HG02678 (cell line): Measurements from ENCODE around the gene CPB2.

Source experiments
- ATAC-seq: cut with Tn5 transposase; IDR thresholded peaks from one replicate; pipeline ENCODE4 v1.9.1; 2021; ENCODE audit warnings: mild to moderate bottlenecking, moderate library complexity; ENCODE audit not compliant: unreplicated experiment

CPB2 gene, protein sequence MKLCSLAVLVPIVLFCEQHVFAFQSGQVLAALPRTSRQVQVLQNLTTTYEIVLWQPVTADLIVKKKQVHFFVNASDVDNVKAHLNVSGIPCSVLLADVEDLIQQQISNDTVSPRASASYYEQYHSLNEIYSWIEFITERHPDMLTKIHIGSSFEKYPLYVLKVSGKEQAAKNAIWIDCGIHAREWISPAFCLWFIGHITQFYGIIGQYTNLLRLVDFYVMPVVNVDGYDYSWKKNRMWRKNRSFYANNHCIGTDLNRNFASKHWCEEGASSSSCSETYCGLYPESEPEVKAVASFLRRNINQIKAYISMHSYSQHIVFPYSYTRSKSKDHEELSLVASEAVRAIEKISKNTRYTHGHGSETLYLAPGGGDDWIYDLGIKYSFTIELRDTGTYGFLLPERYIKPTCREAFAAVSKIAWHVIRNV

DNA sequence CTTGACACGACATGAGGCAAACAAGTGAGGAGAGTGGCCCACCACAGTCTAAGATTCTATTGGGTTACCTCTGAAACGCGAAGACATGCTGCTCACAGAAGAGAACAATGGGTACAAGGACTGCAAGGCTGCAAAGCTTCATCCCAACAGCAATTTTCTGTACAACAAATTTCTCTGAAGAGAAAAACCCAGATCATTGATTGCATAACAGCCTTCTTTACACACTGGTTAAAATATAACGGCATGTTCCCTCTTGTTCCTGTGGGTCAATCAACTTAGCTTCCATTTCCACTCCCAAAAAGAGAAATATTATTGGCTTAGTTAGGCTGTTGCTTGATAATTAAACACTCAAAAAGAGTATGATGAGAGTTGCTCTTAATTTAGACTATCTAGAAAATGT lies at the start of gene CPB2:
Gene CPB2 (minus strand): TSS at position 166 of the 400 bp plus-strand sequence. CDS start 24 bp downstream, at position 142.
- ATAC-seq: no peak

DNA sequence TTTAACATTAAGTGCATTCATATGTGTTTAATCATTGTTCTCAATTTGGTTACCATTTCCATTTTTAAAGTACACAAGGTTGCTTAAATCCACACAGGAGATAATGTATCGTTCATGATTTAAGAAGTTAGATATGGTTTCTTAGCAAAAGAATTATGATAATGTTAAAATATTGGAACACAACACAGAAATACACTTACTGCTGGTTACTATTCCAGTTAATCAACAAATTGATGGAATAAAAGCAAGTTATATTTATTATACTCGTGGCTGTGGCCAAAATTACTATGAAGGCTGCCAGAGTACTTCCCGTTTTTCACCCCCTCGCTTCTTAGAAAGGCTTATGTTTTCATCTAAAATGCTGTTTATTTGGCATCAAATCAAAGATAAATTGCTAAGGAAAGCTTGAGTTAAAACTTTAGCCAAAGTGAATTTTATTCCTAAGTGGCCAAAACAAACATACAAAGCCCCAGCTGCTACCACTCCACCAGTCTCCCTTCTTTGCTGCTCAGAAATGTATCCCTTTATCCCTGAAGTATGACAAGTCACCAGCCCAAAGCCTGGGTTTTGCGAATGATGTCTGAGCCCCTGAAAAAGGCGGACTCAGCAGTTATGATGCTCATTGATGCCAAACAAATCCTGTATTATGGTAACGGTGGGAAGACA lies 49.4 kb upstream of the CPB2 start:
- ATAC-seq: no peak

DNA sequence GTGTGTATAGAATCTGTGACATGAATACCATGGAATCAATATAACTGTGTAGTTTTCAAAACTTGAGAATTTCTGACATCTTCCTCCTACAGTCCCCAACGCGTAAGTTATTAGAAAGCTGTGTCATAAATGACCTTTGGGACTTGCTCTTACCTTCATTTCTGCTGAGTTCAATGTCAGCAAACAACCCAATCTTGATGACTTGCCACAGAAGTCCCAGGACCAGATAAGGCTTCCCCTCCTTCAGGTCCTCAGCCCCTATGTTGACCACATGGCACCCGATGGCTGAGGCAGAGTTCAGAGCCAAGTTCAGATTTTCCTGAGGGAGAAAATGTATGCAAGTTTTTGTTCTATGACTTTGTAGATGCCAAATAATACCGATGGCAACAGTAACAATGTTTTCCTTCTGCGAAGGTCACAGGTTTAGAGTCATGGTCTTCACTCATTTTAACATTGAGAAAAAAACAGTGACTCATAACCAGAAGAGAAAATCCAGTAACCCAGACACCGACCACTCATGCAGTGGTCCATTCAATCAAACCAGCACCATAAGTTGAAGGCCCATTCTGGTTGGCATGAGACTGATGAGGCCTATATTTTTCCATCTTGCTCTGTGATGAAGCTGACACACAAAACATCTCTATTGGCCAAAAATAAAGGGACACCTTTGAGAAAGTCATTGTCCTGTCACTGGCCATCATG lies 47.9 kb upstream of the CPB2 start:
- ATAC-seq: no peak

DNA sequence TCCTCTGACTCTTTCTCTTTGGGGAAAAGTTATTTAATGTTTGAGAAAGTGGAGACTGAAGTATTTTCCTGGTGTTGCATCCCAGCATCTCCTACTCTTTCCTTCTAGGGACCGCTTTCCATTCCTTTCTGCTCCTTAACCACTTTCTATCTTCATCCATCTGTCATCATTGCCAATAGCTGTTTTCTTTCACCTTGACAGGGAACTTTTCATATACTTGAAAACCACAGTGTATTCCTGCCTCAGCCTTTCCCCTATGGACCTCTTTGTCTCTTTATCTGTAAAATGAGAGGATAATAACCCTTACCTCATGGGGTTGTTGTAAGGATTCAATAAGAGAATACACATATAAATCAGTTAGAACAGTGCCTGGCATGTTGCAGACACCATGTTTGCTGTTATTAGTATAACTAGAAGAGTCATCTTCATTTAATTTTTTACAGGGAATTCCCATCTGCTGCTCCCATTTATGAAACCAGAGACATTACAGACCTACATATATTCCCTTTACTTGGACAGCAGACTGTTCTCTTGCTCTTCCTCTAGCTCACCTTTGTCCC lies 45.4 kb upstream of the CPB2 start:
- no peak for ATAC-seq

DNA sequence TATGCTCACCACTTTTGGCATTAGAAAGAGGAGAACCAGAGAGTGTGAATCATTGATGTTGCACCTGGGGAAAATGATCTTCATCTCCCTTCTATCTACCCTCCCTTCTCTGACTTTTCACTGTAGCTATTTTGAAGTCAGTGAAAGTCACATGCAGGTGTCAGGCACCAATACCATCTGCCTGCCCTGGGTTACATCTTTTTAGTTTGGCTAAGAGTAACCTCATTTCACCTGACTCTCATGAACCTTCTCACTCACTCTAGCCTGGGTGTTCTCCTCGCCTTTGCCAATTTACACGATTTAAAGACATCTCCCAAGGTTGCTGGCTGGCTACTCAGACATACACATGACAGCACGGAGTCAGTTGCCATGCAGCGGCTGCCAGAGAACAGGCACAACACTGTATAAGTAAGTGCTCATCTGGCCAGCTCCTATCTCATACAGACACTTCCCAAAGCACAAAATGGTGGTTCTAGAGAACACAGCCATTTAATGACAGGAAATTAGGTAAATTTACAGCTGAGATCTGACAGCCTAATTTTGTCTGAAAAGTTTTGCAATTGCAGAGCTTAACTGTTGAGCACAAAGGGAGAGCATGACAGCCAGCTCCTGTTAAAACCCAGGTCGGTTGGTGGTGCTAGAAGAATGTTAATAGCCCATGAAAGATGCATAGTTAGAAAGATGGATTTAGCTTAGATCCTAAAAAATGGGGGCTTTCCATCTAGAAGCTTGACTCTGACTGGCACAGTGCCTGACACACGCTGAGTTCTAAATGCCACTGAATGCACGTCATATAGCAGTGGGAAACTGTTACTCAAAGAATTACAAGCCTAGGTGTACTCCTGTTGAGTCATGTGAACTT lies 44.7 kb upstream of the CPB2 start:
- ATAC-seq: peak; percentile 47

DNA sequence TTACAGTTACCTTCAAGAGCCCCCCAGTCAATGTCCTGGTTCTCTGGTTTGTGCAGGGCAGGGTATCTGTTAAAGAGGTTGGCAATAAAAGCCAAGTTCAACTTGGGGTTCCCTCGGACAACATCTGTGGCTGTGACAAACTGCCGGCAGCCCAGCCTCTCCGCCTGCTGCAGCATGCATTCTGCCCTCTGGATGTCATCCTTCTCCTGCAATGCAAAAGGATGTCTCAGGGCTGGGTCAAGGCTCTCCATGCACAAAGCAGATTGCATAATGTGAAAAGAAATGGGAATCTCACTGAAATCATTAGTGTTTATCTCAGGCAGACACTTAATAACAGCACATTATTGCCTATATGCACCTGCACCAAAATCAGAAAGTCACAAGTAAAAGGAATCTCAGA lies 42.1 kb upstream of the CPB2 start:
- no peak for ATAC-seq

DNA sequence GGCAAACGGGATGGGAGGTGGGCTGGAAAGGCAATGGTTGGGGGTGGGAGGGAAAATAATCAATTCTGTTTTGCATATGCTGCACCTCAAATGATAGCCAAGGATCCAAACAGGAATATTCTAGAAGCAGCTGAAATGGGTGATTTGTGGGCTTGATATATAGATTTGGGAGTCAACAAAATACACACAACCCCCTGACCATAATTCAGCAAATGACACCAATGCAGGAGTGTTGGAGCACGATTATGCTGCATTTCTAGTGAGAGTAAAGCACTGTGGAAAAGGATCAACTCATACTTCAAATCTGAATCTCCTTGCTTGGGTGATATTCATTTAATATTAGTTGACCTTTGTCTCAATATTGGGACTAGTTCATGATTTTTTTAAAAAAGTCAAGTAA lies 41.1 kb upstream of the CPB2 start:
- ATAC-seq: no peak

DNA sequence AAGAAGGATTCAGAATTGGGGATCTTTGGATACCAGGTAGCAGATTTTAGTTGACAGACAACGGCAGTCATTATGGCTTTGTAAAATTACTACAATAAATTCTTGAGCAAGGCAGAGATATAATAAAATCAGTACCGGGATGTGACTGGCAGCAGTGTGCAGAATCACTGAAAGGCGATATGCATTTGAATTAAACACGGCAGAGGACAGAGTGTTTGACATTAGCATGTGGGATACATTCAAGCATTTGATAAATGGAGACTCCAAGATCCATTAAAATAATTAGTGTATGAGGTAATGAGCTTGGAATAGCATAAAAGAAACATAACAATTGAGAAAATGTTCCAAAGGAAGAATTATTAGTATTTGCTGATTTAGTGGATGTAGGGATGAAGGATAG lies 40.3 kb upstream of the CPB2 start:
- ATAC-seq: no peak

DNA sequence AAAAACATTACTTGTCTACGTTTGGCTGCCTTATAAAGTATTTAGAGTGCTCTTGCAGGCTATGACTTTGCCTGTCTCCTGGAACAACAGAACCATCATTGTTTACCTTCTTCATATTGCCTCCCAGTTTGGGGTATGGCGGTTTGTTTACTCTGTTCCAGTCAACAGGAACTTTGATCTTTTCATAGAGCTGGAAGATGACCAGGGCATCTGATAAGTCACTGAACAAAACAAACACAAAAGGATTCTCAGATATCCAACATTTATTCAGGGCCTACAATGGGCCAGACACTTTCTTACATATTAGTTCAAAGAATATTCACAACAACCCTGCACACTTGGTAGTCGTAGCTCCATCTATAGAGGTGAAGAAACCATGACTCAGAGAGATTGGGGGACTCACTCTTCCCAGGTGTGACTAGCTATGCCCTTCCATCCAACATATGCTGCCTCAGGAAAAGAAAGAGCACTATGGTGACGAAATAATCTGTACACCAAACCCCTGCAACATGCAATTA lies 38.4 kb upstream of the CPB2 start:
- no peak for ATAC-seq

DNA sequence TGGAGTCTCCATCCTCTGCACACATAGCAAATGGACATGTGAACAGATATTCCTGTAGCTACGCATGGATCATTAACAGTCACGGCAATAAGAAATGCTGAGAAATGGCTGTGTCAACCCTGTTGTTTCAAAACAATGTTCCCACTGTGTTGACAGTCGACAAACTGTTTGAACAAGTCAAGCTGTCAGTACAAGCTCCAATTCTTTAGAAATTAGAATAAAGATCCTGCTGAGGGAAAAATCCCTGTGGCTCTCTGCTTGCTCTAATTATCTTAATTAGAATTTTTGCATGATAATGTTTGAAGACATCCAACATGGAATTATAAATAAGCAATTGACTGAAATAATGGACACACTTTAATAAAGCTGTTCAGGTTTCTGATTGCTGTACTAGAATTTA lies 37.9 kb upstream of the CPB2 start:
- no peak for ATAC-seq

DNA sequence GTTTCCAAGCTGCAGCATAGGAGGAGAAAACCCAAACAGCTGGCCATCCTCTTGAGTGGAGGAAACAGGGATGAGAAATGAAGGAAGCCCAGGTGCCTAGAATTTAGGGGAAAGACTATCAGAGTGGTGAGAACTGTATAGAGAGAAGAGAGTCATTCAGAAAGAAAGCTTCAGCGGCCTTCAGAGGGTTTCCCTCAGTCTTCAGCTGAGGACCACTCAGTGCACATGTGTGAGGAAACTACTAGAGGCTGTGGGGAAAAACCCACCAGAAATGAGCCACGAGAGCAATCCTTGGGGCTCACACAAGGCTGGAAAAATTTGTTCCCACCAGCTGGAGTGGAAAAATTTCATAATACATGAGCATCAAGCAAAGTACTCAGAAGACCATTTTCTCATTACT lies 35.2 kb upstream of the CPB2 start:
- ATAC-seq: no peak

DNA sequence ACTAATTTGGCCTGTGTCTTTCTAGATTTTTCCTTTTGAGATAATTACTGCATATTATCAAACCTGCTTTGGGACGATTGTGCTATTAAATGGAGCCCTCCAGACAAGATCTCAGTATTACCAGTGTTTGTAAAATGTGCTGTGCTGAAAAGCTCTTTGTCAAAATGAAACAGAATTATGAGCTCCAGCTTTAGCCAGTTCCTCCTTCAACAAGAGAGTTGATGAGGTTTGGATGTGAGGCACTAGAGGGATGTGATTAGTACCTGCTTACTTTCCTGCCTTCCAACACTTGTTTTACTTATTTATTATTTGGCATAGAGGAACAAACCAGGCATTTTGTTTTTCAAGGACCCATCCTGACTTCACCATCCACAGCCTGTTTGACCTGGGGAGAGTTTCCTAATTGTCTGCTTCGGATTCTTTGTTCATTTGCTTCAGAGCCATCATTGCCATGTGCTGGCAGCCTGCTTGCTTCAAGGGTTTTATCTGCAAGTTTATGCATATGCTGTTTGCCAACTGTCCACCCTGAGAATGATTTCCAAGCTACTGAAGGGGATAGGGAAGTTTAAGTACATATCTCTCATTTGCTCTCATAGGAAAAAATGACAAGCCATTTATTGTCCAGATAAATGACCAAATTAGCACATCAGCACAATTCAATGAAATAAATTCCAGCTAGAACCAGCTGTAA lies 32.9 kb upstream of the CPB2 start:
- no peak for ATAC-seq

DNA sequence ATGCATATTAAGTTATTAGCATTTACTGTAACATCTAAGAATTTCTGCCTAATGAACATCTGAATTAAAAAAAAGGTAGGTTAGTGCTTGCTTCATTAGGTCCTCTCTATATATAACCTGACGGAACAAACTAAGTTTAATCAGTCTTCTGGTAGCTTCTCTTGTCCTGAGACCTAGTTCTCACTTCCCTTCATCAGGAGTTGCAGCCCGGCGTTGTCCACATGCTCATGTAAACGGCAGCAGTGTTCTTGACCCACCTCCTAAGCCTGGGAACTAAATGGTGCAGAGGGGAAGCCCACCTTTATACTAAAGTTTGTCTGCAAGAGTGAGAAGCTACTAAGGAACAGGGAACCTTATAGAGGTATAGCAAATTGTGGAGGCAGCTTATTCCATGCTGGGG lies 31.9 kb upstream of the CPB2 start:
- ATAC-seq: no peak

DNA sequence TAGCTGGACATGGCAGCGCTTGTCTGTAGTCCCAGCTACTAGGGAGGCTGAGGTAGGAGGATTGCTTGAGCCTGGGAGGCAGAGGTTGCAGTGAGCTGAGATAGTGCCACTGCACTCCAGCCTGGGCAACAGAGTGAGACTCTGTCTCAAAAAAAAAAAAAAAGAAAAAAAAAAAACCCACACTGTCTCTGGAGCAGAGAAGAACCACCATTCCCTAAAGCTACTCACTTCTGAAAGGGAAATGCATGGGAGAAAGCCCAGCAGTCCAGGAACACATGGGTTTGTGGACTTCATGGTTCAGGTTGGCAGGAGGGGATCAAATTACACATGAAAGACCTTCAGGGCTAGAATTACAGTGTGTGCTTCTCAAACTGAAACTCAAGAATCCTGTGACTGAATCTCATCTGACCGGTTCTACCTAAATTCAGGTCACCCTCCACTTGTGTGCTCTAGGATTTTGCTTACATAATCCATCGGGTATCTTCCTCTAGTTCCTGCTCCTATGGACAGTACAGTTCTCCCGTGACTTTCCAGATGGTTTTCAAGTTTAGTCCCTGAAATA lies 30.2 kb upstream of the CPB2 start:
- ATAC-seq: no peak

DNA sequence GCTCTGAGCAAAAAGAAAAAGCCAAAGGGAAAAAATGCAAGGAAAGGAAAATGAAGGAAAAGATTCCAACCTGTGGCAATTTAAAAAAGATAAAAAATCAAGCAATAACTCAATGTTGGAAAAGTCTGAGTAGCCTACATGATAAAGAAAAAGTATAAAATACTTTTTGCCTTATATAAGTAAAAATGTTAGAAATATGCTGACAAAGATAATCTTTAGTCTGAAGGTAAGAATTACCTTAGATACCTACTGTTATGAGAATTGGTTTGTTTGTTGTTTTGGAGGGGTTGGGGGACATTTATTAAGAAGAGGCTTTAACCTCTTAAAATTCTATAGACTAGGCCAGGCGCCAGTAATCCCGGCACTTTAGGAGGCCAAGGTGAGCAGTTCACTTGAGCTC lies 29.7 kb upstream of the CPB2 start:
- ATAC-seq: no peak

DNA sequence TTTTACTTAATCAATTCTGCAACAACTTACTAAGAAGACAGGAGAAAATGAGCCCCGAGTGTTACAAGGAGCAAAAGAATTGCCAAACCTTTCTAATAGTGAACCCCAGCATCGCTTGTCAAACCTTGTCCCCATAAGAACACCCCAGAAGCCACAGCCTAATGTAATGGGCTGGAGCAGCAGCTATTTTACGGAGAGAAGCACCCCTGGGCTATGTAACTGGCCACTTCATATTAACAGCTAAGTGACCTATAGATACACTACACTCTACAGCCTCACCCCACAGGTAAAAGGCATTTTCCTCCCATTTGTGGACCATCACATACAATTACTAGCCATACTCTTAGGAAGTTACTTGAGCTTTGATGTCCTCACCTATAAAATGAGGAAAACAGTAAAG lies 27.3 kb upstream of the CPB2 start:
- ATAC-seq: no peak

DNA sequence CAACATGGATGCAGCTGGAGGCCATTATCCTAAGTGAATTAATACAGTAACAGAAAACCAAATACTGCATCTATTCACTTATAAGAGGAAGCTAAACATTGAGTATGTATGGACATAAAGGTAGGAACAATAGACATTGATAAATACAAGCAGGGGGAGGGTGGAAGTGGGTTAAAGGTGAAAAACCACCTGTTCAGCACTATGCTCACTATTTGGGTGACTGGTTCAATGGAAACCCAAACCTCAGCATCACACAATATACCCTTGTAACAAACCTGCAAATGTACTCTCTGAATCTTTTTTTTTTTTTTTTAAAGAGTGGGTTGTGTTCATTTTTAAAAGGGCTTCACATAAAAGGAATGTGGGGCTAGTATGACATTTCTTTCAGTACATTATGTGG lies 26.9 kb upstream of the CPB2 start:
- no peak for ATAC-seq

DNA sequence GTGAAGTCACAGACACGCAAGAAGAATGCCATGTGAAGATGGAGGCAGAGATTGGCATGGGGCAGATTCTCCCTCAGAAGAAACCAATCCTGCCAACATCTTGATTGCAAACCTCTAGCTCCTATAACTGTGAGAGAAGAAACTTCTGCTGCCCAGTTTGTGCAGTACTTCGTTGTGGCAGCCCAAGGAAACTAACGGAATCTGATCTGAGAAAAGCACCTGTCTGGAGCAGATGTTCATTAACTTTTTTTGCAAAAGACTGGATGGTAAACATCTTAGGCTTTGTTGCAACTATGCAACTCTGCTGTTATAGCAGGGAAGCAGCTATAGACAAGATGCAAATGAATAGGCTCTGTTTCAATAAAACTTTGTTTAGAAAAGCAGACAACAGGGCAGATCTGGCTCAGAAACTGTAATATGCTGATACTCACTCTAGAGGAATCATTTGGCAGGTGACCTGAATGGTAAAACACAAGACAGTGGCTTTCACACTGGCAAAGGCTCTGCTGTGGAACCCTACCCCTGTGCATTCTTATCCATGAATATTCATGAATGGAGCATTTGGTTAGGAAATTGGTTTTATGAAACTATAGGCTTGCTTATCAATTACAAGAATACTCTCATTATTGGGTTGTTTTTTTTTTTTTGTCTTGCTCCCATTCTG lies 25.3 kb upstream of the CPB2 start:
- no peak for ATAC-seq

DNA sequence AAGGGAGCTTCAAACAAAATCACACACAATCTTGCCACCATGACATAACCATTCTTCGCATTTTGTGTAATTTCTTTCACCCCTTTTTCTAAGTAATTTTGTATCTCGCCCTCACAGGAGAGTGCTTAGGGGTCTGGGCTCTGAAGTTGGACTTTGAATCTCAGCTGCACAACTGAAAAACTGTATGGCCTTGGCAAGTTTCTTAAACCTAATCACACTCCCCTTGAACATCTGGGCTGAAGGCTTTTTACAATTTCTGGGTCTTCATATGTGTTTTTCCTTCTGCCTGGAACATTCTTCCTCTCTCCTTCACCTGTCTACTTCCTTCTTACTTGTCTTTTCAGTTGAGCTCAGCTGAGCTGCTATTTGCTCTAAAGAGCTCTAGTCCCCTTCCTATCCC lies 24.3 kb upstream of the CPB2 start:
- no peak for ATAC-seq
